ENCODE measurements around the gene DDX56. TPM values are rescaled to one million over a fixed set of nuclear protein-coding genes. Genes with fewer than 3 reads are reported as not detected.

DDX56 gene
- total RNA-seq, 2 donors from 2014 or later: 47.4 to 79.2 TPM

DNA sequence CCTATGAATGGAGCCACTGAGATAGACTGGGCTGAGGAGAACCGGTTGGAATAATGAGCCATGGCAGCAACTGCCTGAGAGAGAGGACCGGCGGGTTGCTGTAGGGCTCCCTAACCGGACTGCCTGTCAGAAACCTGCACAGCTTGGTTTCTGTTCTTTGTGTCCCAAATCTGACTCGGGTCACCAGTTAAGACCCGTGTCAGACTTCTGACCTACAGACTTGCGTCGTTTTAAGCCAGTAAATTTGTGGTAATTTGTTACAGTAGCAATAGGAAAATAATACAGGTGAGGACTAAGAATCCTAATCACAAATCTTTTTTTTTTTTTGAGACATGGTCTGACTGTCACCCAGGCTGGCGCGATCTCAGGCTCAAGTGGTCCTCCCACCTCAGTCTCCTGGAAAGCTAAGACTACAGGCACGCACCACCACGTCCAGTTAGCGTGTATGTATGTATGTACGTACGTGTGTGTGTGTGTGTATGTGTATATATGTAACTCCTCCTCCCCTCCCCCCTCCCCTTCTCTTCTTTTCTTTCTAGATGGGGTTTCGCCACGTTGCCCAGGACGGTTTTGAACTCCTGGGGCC lies 672 bp upstream of the DDX56 start:
- peak overlapping the region; percentile 77 for H3K4me3 ChIP-seq
- H3K36me3 ChIP-seq: peaks cover 38% of the 10 kb centered on the region
- H3K4me1 ChIP-seq (ENCODE audit: control insufficient read depth in 1 of 2, low read depth in 2 of 2): peaks cover 6 to 26% of the 10 kb centered on the region in 2 donors
- H3K27ac ChIP-seq: peak overlapping the region; percentile 81 to 91
- no peak for ATAC-seq (ENCODE audit: insufficient number of reproducible peaks, low FRiP score, low read depth)
- no peak for DNase-seq (ENCODE audit: low spot score)
- TF ChIP-seq, protein P1, sequence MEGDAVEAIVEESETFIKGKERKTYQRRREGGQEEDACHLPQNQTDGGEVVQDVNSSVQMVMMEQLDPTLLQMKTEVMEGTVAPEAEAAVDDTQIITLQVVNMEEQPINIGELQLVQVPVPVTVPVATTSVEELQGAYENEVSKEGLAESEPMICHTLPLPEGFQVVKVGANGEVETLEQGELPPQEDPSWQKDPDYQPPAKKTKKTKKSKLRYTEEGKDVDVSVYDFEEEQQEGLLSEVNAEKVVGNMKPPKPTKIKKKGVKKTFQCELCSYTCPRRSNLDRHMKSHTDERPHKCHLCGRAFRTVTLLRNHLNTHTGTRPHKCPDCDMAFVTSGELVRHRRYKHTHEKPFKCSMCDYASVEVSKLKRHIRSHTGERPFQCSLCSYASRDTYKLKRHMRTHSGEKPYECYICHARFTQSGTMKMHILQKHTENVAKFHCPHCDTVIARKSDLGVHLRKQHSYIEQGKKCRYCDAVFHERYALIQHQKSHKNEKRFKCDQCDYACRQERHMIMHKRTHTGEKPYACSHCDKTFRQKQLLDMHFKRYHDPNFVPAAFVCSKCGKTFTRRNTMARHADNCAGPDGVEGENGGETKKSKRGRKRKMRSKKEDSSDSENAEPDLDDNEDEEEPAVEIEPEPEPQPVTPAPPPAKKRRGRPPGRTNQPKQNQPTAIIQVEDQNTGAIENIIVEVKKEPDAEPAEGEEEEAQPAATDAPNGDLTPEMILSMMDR (IDR thresholded peaks at IDR 0.05): no peak
- H3K27me3 ChIP-seq (replicated peaks; ENCODE audit: insufficient read depth): no peaks in the 10 kb centered on the region
- H3K9me3 ChIP-seq: no peaks in the 10 kb centered on the region

DNA sequence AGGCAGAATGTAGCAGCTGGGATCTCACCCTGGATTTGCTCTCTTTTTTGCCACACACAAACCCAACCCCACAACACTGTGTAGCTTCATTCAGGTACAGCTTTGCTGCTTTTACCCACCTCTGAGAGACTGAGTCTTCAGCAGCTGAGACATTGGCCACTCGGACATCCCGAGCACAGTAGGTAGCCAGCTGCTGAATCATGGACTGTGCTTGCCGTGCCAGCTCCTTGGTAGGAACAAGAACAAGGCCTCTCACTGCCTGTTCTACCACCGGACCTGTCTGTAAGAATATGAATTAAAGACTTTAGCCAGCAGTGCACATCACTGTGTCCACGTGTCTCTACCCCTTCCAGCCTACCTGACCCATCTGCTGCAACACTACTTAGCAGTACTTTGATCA lies 937 bp downstream of the DDX56 start:
- no peak for ATAC-seq (ENCODE audit: insufficient number of reproducible peaks, low FRiP score, low read depth)
- peak overlapping the region; percentile 77 for H3K4me3 ChIP-seq
- no peak overlapping the region for H3K27ac ChIP-seq
- no peak for DNase-seq (ENCODE audit: low spot score)
- TF ChIP-seq, protein P1 (IDR thresholded peaks at IDR 0.05): no peak
- no peaks in the 10 kb centered on the region for H3K9me3 ChIP-seq
- peaks cover 48% of the 10 kb centered on the region for H3K36me3 ChIP-seq
- no peaks in the 10 kb centered on the region for H3K27me3 ChIP-seq (replicated peaks; ENCODE audit: insufficient read depth)
- peaks cover 6 to 26% of the 10 kb centered on the region in 2 donors for H3K4me1 ChIP-seq (ENCODE audit: control insufficient read depth in 1 of 2, low read depth in 2 of 2)

DNA sequence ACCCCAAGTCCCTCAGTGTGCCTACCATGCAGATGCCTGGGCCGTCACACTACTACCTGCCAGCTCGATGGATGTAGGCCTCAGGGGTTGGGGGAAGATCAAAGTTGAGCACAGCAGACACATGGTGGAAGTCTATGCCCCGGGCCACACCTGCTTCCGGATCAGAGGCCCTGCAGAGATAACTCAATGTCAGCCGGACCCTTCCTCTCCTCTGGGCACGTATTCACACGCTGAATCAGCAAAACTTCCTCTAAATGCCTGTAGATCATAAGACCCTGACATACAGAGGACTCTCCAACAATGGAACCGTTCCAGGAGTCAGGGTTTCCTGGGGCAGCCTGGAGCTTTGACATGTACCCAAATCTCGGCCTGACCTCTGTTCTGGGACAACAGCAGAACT lies 3.7 kb downstream of the DDX56 start:
- no peak overlapping the region for H3K4me3 ChIP-seq
- peaks cover 63% of the 10 kb centered on the region for H3K36me3 ChIP-seq
- no peaks in the 10 kb centered on the region for H3K9me3 ChIP-seq
- H3K4me1 ChIP-seq (ENCODE audit: control insufficient read depth in 1 of 2, low read depth in 2 of 2): peaks cover 6 to 22% of the 10 kb centered on the region in 2 donors
- H3K27me3 ChIP-seq (replicated peaks; ENCODE audit: insufficient read depth): no peaks in the 10 kb centered on the region
- no peak overlapping the region for H3K27ac ChIP-seq
- TF ChIP-seq, protein P1 (IDR thresholded peaks at IDR 0.05): no peak
- ATAC-seq (ENCODE audit: insufficient number of reproducible peaks, low FRiP score, low read depth) (no peak), DNase-seq (ENCODE audit: low spot score) (no peak)

DNA sequence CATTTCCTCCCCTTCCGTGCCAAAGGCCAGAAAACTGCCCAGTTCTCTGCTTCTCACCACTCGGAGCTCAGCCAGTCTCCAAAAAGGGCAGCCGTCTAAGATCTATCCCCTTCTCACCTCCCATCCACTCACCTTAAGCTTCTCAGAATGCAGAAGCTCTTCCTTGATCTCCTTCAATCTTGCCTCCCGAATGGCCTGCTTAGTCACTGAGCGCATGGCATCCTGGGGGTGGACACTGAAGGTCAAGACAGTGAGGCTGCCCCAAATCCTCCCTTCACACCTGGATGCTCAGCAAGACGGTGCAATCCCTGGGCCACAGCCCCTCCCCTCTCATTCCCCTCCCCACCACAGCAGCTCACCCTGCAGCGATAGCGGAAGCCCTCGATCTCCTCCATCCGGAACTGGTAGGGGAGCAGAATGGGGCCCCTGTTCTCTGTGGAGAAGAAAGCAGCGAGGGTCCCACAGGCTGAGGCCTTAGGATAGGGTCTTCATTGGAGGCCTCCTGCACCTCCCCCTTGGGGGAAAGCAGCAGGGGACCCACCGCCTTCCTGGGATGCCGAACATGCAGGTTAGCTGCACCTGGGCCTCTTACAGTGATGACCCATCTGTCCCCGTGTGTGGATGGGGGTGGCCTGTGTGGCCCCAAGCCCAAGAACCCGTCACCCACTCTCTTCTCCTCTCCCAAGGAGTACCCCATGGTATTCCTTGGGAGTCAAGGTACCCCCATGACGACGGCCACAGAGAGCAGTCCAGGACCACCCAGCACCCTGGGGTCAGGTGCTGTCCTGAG lies 4.7 kb downstream of the DDX56 start:
- TF ChIP-seq, protein P1 (IDR thresholded peaks at IDR 0.05): no peak
- Histone ChIP-seq H3K36me3 (peaks cover 71% of the 10 kb centered on the region), H3K4me1 (ENCODE audit: control insufficient read depth in 1 of 2, low read depth in 2 of 2) (peaks cover 6 to 14% of the 10 kb centered on the region in 2 donors), H3K27me3 (replicated peaks; ENCODE audit: insufficient read depth) (no peaks in the 10 kb centered on the region), H3K4me3 (no peak overlapping the region), H3K27ac (no peak overlapping the region), H3K9me3 (no peaks in the 10 kb centered on the region)
- DNase-seq (ENCODE audit: low spot score) (no peak), ATAC-seq (ENCODE audit: insufficient number of reproducible peaks, low FRiP score, low read depth) (no peak)

DNA sequence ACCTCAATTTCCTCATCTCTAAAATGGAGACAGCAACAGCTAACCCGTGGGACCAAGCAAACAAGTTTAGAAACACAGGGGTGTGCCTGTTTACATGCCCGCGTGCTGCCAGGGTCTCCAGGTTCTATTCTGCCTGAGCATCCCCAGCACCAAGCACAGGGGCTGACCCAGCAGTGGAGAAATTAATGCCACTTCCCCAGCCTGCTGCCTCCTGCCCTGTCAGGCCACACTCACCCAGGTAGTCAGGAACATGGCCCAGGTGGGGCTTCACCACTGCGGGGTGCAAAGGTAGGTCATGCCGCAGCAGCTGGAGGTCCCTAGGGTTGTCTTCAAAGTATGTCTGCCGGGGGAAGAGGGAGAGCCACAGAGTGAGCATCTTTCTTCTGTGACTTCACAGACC lies 5.8 kb downstream of the DDX56 start:
- H3K27me3 ChIP-seq (replicated peaks; ENCODE audit: insufficient read depth): no peaks in the 10 kb centered on the region
- DNase-seq (ENCODE audit: low spot score) (no peak), ATAC-seq (ENCODE audit: insufficient number of reproducible peaks, low FRiP score, low read depth) (no peak)
- peaks cover 72% of the 10 kb centered on the region for H3K36me3 ChIP-seq
- H3K27ac ChIP-seq: no peak overlapping the region
- no peaks in the 10 kb centered on the region for H3K9me3 ChIP-seq
- peaks cover 3 to 8% of the 10 kb centered on the region in 2 donors for H3K4me1 ChIP-seq (ENCODE audit: control insufficient read depth in 1 of 2, low read depth in 2 of 2)
- TF ChIP-seq, protein P1 (IDR thresholded peaks at IDR 0.05): no peak
- no peak overlapping the region for H3K4me3 ChIP-seq
